AG09309 (cell line): Measurements from ENCODE around the gene KMT2B.
A peak's percentile ranks its signal among the peaks of the same experiment; 100 is the strongest.
"Not testable (repeated sequence)": the region's sequence is repeated elsewhere in the genome, so short reads cannot be mapped to it uniquely, and the experiment has no call there.

ENCODE experiments used
- DNase-seq: peaks from one replicate; pipeline ENCODE4 v3.0.0-alpha.2; 2010; ENCODE audit warnings: low read depth
- H3K4me3 ChIP-seq: 2 replicates; pipeline ENCODE4 v1.5.1; 2011; ENCODE audit warnings: mild to moderate bottlenecking, low read depth, low read length, moderate library complexity; ENCODE audit not compliant: control insufficient read depth
- CTCF ChIP-seq: IDR thresholded peaks from 2 replicates; pipeline ENCODE4 v1.5.1; 2011; ENCODE audit warnings: mild to moderate bottlenecking, low read depth, low read length, inconsistent platforms; ENCODE audit not compliant: insufficient read depth, control insufficient read depth; ENCODE audit errors: missing control alignments

The KMT2B gene

GRCh38 chr19:35673121-35673804 lies 44.5 kb upstream of the KMT2B start:
- no peak for TF ChIP-seq CTCF
- H3K4me3 ChIP-seq, result peak overlapping the region; percentile 48
- DNase-seq, result peak; percentile 5

GRCh38 chr19:35675589-35676140 lies 42.1 kb upstream of the KMT2B start:
- DNase-seq, result no peak
- no peak overlapping the region for H3K4me3 ChIP-seq
- no peak for TF ChIP-seq CTCF

- no peak for DNase-seq
- no peak overlapping the region for H3K4me3 ChIP-seq
- TF ChIP-seq CTCF, result no peak
These were observed 28.0 kb upstream of the KMT2B start for GRCh38 chr19:35689836-35690235.

- DNase-seq, H3K4me3 ChIP-seq: not testable (repeated sequence)
These were observed 26.7 kb upstream of the KMT2B start for GRCh38 chr19:35691106-35691505.

GRCh38 chr19:35692010-35692409 lies 25.8 kb upstream of the KMT2B start:
- no peak overlapping the region for H3K4me3 ChIP-seq
- TF ChIP-seq CTCF, result no peak
- DNase-seq, result no peak

- no peak overlapping the region for H3K4me3 ChIP-seq
- TF ChIP-seq CTCF, result no peak
- DNase-seq, result no peak
These were observed 24.4 kb upstream of the KMT2B start for GRCh38 chr19:35693422-35693821.

GRCh38 chr19:35693835-35694599 lies 23.8 kb upstream of the KMT2B start:
- no peak overlapping the region for H3K4me3 ChIP-seq
- peak; percentile 98 for TF ChIP-seq CTCF
- DNase-seq, result no peak
